ENCODE measurements around the gene SDK2.

Gene SDK2

DNA sequence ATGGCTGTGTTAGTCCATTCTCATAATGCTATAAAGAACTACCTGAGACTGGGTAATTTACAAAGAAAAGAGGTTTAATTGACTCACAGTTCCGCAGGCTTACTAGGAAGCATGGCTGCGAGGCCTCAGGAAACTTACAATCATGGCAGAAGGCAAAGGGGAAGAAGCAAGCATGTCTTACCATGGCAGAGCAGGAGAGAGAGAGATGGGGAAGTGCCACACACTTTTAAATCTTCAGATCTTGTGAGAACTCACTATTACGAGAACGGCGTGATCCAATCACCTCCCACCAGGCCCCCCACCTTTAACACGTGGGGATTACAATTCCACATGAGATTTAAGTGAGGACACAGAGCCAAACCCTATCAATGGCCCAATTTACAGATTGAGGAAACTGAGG lies 96.5 kb downstream of the SDK2 start:
- WGBS (ENCODE audit: insufficient coverage, insufficient read length): no CpG with 5 or more reads among the region's 6 CpGs
- no peak for DNase-seq (ENCODE audit: low read depth, low spot score)
- H3K9me3 ChIP-seq (ENCODE audit: control insufficient read depth, insufficient read depth, low read length): no peaks in the 10 kb centered on the region
- H3K36me3 ChIP-seq (ENCODE audit: control insufficient read depth, insufficient read depth, low read length): no peaks in the 10 kb centered on the region; the same call in 1 of the 2 replicates
- H3K4me1 ChIP-seq (ENCODE audit: control insufficient read depth, insufficient read depth, low read length): peaks cover 2% of the 10 kb centered on the region; the same call in 1 of the 2 replicates
- no peak overlapping the region for H3K27ac ChIP-seq (ENCODE audit: low read length)
- H3K4me3 ChIP-seq (ENCODE audit: low read length): no peak overlapping the region
- H3K27me3 ChIP-seq (ENCODE audit: control insufficient read depth, insufficient read depth, low read length): no peaks in the 10 kb centered on the region

DNA sequence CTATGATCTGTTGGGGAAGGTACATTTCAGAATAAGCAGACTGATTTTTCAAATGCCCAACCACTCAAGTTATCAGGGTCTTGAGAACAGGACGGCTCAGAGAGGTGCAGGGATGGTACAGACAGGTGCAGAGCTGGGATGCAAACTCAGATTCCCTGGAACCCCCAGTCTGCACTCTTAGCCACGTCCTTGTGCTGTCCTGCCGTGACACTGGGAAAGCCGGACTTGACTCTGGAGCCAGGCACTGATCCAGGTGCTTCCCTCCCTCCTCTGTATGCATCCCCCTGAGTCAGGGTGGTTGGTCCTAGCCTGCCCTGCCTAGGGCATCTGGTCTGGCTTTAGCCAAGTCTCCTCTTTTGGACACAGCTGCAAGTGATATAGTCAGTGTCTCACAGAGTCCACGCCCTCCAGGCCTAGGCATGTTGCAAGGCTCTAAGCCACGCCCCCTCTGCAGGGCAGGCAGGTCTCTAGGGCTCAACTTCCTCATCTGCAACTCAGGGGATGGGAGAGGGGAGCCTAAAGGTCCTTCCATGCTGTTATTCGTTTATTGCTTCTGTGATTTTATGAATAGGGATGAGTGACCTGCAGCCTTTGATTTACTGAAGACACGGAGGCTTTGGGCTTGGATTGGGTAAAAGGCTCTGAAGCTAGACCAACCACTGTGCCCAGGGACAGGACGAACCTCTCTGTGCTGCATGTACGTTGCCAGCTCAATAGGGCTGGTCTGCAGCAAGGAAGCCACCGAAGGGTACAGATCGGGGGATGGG lies 97.3 kb downstream of the SDK2 start:
- Histone ChIP-seq H3K4me1 (ENCODE audit: control insufficient read depth, insufficient read depth, low read length) (peaks cover 2% of the 10 kb centered on the region; the same call in 1 of the 2 replicates), H3K4me3 (ENCODE audit: low read length) (no peak overlapping the region), H3K27me3 (ENCODE audit: control insufficient read depth, insufficient read depth, low read length) (no peaks in the 10 kb centered on the region), H3K36me3 (ENCODE audit: control insufficient read depth, insufficient read depth, low read length) (no peaks in the 10 kb centered on the region; the same call in 1 of the 2 replicates), H3K27ac (ENCODE audit: low read length) (no peak overlapping the region), H3K9me3 (ENCODE audit: control insufficient read depth, insufficient read depth, low read length) (no peaks in the 10 kb centered on the region)
- no CpG with 5 or more reads among the region's 12 CpGs for WGBS (ENCODE audit: insufficient coverage, insufficient read length)
- DNase-seq (ENCODE audit: low read depth, low spot score): peak; percentile 48

- no CpG with 5 or more reads among the region's 11 CpGs for WGBS (ENCODE audit: insufficient coverage, insufficient read length)
- DNase-seq (ENCODE audit: low read depth, low spot score): no peak
- Histone ChIP-seq H3K27me3 (ENCODE audit: control insufficient read depth, insufficient read depth, low read length) (no peaks in the 10 kb centered on the region), H3K36me3 (ENCODE audit: control insufficient read depth, insufficient read depth, low read length) (no peaks in the 10 kb centered on the region; the same call in 1 of the 2 replicates), H3K27ac (ENCODE audit: low read length) (no peak overlapping the region), H3K9me3 (ENCODE audit: control insufficient read depth, insufficient read depth, low read length) (no peaks in the 10 kb centered on the region), H3K4me1 (ENCODE audit: control insufficient read depth, insufficient read depth, low read length) (peaks cover 2% of the 10 kb centered on the region; the same call in 1 of the 2 replicates), H3K4me3 (ENCODE audit: low read length) (no peak overlapping the region)
Observed at GRCh38 chr17:73546114-73546513, 98.1 kb downstream of the SDK2 start.

DNA sequence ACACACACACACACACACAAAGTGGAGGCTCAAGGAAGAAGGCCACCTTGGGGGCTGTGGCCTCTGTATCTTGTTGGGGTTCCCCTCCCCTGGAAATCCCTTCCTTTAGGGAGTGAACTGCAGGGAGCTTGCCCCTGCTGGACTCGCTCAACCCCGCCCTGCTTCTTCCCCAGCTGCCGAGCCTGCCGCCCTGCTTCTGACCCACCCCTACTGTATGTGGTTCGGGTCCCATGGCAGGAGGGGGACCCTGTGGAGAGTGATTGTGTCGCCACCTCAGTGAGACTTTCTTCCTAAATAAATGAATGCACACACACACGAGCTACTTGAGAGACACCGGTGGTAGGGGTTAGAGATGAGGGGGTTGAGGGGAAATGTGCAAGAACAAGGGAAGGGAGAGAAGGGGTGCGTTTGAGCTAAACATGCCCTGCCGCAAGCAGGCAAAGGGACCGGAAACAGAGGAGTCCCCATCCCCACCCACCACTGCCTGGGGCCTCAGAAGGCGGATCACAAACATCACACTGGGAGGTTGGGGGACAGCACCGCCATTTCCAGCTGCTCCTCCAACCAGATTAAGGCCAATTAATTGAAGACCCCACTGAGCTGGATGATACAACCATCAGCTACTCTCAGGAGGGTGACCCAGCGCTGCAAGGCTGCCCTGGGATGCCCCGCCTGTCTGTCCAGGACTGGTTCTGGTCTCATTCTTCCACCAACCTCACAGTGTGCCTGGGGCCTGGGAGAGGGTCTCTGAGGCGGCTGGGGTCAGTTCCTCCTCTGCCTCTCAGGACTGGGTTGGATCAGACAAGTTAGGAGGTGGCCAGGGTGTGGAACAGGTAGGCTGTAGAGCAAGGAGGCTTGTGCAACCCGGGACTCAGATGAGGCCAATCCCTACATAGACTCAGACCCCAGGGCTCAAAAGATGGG lies 98.9 kb downstream of the SDK2 start:
- Histone ChIP-seq H3K4me1 (ENCODE audit: control insufficient read depth, insufficient read depth, low read length) (peaks cover 2% of the 10 kb centered on the region; the same call in 1 of the 2 replicates), H3K27ac (ENCODE audit: low read length) (no peak overlapping the region), H3K27me3 (ENCODE audit: control insufficient read depth, insufficient read depth, low read length) (no peaks in the 10 kb centered on the region), H3K4me3 (ENCODE audit: low read length) (no peak overlapping the region), H3K36me3 (ENCODE audit: control insufficient read depth, insufficient read depth, low read length) (no peaks in the 10 kb centered on the region), H3K9me3 (ENCODE audit: control insufficient read depth, insufficient read depth, low read length) (no peaks in the 10 kb centered on the region)
- no peak for DNase-seq (ENCODE audit: low read depth, low spot score)
- WGBS (ENCODE audit: insufficient coverage, insufficient read length): no CpG with 5 or more reads among the region's 17 CpGs

DNA sequence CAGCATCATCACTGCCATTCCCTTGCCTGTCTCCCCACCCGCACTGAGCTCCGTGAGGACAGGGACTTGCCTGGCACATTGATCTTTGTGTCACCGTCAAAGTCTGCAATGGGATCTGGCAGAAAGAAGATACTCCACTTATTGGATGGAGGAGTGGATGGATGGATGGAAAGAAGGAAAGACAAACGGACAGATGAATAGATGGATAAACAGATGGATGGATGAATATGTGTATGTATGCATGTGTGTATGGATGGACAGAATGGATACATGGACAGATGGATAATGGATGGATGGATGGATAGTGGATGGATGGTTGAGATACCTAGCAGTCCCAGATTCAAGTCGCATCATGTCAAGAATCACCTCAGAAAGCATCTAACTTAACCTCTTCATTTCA lies 99.9 kb downstream of the SDK2 start:
- no CpG with 5 or more reads among the region's 5 CpGs for WGBS (ENCODE audit: insufficient coverage, insufficient read length)
- Histone ChIP-seq H3K27ac (ENCODE audit: low read length) (no peak overlapping the region), H3K4me3 (ENCODE audit: low read length) (no peak overlapping the region), H3K9me3 (ENCODE audit: control insufficient read depth, insufficient read depth, low read length) (no peaks in the 10 kb centered on the region), H3K27me3 (ENCODE audit: control insufficient read depth, insufficient read depth, low read length) (no peaks in the 10 kb centered on the region), H3K36me3 (ENCODE audit: control insufficient read depth, insufficient read depth, low read length) (no peaks in the 10 kb centered on the region), H3K4me1 (ENCODE audit: control insufficient read depth, insufficient read depth, low read length) (peaks cover 2% of the 10 kb centered on the region; the same call in 1 of the 2 replicates)
- DNase-seq (ENCODE audit: low read depth, low spot score): no peak

GRCh38 chr17:73542323-73542722 lies 101.9 kb downstream of the SDK2 start:
- no peak overlapping the region for H3K27ac ChIP-seq (ENCODE audit: low read length)
- peaks cover 2% of the 10 kb centered on the region; the same call in 1 of the 2 replicates for H3K4me1 ChIP-seq (ENCODE audit: control insufficient read depth, insufficient read depth, low read length)
- H3K27me3 ChIP-seq (ENCODE audit: control insufficient read depth, insufficient read depth, low read length): no peaks in the 10 kb centered on the region
- H3K4me3 ChIP-seq (ENCODE audit: low read length): no peak overlapping the region
- no peaks in the 10 kb centered on the region for H3K9me3 ChIP-seq (ENCODE audit: control insufficient read depth, insufficient read depth, low read length)
- H3K36me3 ChIP-seq (ENCODE audit: control insufficient read depth, insufficient read depth, low read length): no peaks in the 10 kb centered on the region
- no peak for DNase-seq (ENCODE audit: low read depth, low spot score)
- no CpG with 5 or more reads among the region's 9 CpGs for WGBS (ENCODE audit: insufficient coverage, insufficient read length)

- no CpG with 5 or more reads among the region's 16 CpGs for WGBS (ENCODE audit: insufficient coverage, insufficient read length)
Observed at GRCh38 chr17:73541561-73541981, 102.7 kb downstream of the SDK2 start.

DNA sequence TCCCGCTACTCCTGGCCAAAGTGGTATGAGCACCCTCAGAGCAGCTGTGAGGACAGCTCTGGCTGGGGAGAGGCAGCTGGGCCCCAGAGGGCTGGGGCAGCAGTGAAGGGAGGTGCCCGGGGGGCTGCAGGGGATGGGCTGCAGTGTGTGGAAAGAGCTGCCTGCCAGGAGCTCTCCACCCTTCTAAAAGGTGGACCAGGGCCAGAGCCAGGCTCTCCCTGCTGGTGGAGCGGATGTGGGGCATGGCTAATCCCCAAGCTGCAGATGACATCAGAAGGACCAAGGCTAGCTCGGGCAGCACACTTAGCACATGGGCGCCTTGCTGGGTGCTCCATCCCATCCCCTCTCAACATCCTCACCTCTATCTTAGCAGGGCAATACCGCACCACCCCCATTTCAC lies 103.1 kb downstream of the SDK2 start:
- Histone ChIP-seq H3K4me3 (ENCODE audit: low read length) (no peak overlapping the region), H3K36me3 (ENCODE audit: control insufficient read depth, insufficient read depth, low read length) (no peaks in the 10 kb centered on the region), H3K27me3 (ENCODE audit: control insufficient read depth, insufficient read depth, low read length) (no peaks in the 10 kb centered on the region), H3K27ac (ENCODE audit: low read length) (no peak overlapping the region), H3K9me3 (ENCODE audit: control insufficient read depth, insufficient read depth, low read length) (no peaks in the 10 kb centered on the region), H3K4me1 (ENCODE audit: control insufficient read depth, insufficient read depth, low read length) (peaks cover 2% of the 10 kb centered on the region; the same call in 1 of the 2 replicates)
- no CpG with 5 or more reads among the region's 6 CpGs for WGBS (ENCODE audit: insufficient coverage, insufficient read length)
- no peak for DNase-seq (ENCODE audit: low read depth, low spot score)

More at GRCh38 chr17:73541561-73541981, 102.7 kb downstream of the SDK2 start:
- H3K27ac ChIP-seq (ENCODE audit: low read length): no peak overlapping the region
- H3K4me1 ChIP-seq (ENCODE audit: control insufficient read depth, insufficient read depth, low read length): peaks cover 2% of the 10 kb centered on the region; the same call in 1 of the 2 replicates
- no peak overlapping the region for H3K4me3 ChIP-seq (ENCODE audit: low read length)
- H3K9me3 ChIP-seq (ENCODE audit: control insufficient read depth, insufficient read depth, low read length): no peaks in the 10 kb centered on the region
- no peaks in the 10 kb centered on the region for H3K36me3 ChIP-seq (ENCODE audit: control insufficient read depth, insufficient read depth, low read length)
- H3K27me3 ChIP-seq (ENCODE audit: control insufficient read depth, insufficient read depth, low read length): no peaks in the 10 kb centered on the region
- DNase-seq (ENCODE audit: low read depth, low spot score): no peak

- no CpG with 5 or more reads among the region's 9 CpGs for WGBS (ENCODE audit: insufficient coverage, insufficient read length)
- Histone ChIP-seq H3K4me1 (ENCODE audit: control insufficient read depth, insufficient read depth, low read length) (peaks cover 4% of the 10 kb centered on the region; the same call in 1 of the 2 replicates), H3K9me3 (ENCODE audit: control insufficient read depth, insufficient read depth, low read length) (no peaks in the 10 kb centered on the region), H3K27me3 (ENCODE audit: control insufficient read depth, insufficient read depth, low read length) (no peaks in the 10 kb centered on the region), H3K4me3 (ENCODE audit: low read length) (no peak overlapping the region), H3K27ac (ENCODE audit: low read length) (no peak overlapping the region), H3K36me3 (ENCODE audit: control insufficient read depth, insufficient read depth, low read length) (no peaks in the 10 kb centered on the region)
- DNase-seq (ENCODE audit: low read depth, low spot score): no peak
Observed at GRCh38 chr17:73539166-73539565, 105.1 kb downstream of the SDK2 start.

DNA sequence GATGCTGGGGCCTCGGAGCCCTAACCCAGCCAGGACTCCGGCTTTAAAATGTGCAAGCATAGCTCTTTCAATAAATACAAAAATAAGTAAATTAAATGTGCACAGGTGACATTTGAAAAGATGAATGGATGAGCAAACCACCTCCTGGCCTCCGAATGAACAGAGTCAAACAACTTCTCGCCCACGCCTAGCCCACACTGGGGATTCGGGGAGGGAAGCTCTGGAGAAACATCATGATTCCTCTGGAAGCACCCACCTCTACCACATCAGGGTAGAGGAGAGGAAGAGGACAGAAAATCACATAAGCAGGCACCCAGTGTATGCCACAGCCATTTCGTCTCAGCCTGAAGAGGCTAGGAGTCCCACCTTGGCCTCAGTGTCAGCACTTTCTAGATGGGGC lies 105.8 kb downstream of the SDK2 start:
- WGBS (ENCODE audit: insufficient coverage, insufficient read length): no CpG with 5 or more reads among the region's 7 CpGs
- Histone ChIP-seq H3K27me3 (ENCODE audit: control insufficient read depth, insufficient read depth, low read length) (no peaks in the 10 kb centered on the region), H3K36me3 (ENCODE audit: control insufficient read depth, insufficient read depth, low read length) (no peaks in the 10 kb centered on the region), H3K27ac (ENCODE audit: low read length) (no peak overlapping the region), H3K9me3 (ENCODE audit: control insufficient read depth, insufficient read depth, low read length) (no peaks in the 10 kb centered on the region), H3K4me1 (ENCODE audit: control insufficient read depth, insufficient read depth, low read length) (peaks cover 5% of the 10 kb centered on the region; the same call in 1 of the 2 replicates), H3K4me3 (ENCODE audit: low read length) (no peak overlapping the region)
- DNase-seq (ENCODE audit: low read depth, low spot score): no peak
